HG03558 (cell line): Measurements from ENCODE around the gene LBHD1.
A peak's percentile ranks its signal among the peaks of the same experiment; 100 is the strongest.
"Not testable (repeated sequence)": the region's sequence is repeated elsewhere in the genome, so short reads cannot be mapped to it uniquely, and the experiment has no call there.

Source experiments
- ATAC-seq: cut with Tn5 transposase; IDR thresholded peaks from one replicate; pipeline ENCODE4 v1.9.1; 2021; ENCODE audit warnings: moderate number of reproducible peaks; ENCODE audit not compliant: unreplicated experiment; ENCODE audit errors: extremely low read depth

Gene LBHD1

DNA sequence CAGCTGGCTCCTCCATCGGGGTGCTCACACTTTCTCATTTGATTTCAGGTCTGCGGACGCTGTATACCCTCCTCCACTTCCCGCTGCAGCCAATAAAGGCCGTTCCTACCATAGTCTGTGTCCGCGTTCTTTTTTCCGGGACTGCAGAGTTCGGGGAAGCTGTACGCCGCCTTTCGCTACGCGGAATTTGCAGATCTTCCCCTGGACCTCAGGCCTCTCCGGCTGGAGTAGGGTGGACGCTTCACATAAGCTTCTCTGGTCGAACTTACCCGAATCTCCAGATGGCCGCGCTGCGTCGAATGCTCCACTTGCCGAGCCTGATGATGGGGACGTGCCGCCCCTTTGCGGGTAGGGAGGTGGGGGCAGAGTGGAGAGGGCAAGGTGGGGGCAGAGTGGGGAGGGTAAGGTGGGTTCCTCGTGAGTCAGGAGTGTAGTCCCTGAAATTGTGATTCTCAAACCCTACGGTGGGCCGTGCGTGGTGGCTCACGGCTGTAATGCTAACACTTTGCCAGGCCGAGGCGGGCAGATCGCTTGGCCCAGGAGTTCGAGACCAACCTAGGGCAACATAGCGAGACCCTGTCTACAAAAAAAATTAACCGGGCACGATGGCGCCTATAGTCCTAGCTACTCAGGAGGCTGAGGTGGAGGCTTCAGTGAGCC is 6.3 kb downstream of the LBHD1 start:
- ATAC-seq: peak; percentile 17

DNA sequence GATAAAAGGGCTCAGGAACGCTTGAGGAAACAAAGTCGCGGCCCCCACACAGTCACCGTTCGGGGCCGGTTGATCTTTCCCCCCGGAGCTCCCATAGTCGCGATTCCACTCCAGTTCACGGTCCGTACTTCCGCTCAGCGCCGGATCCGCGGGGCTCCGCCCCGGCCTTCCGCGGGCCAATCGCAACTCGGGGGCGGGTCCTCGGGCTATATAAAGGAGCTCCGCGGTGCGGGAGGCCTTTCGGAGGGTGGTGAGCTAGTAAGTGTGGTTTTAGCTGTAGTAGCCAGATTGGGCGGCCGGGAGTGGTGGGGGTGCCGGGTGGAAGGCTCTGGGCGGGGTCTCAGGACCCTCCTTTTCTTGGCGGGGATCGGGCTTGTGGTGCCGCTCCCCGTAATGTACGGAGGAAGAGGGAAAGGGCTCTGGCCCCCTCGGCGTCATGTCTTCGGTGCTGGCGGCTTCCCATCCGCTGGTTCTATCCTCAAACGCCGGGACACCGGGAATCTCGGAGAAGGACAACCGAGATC is 6.9 kb downstream of the LBHD1 start, which contains the start of the genes C11orf98 and CSKMT:
Gene C11orf98 (minus strand): TSS at position 136 of the 524 bp plus-strand sequence. CDS start 41 bp downstream, at position 95.
Gene CSKMT (plus strand): TSS at position 238 of the 524 bp plus-strand sequence. CDS start 568 bp downstream, outside the sequence.
- ATAC-seq: peak; percentile 62

DNA sequence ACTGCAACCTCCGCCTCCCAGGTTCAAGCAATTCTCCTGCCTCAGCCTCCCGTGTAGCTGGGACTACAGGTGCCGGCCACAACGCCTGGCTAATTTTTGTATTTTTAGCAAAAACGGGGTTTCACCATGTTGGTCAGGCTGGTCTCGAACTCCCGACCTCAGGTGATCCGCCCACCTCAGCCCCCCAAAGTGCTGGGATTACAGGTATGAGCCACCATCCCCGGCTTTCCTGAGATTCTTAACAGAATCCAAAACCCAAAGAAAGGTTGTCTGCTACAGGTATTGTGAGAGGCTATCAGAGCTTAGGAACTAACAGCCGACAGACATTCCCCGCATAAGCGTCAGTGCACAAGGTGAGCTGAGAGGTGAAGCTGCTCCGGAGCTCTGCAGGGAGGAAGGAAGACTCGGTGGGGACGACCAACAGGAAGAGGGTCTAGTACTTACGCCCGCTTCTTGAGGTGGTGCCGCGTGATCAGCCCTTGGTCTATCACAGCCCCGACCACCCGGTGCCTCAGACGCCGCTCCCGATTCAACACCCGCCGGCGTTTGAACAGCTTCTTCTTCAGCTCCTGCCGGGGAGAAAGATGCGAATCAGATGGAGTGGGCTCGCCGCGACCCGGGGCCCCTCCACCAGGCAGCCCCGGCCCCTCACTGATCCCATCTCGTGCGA is 7.5 kb downstream of the LBHD1 start:
- ATAC-seq: no peak

DNA sequence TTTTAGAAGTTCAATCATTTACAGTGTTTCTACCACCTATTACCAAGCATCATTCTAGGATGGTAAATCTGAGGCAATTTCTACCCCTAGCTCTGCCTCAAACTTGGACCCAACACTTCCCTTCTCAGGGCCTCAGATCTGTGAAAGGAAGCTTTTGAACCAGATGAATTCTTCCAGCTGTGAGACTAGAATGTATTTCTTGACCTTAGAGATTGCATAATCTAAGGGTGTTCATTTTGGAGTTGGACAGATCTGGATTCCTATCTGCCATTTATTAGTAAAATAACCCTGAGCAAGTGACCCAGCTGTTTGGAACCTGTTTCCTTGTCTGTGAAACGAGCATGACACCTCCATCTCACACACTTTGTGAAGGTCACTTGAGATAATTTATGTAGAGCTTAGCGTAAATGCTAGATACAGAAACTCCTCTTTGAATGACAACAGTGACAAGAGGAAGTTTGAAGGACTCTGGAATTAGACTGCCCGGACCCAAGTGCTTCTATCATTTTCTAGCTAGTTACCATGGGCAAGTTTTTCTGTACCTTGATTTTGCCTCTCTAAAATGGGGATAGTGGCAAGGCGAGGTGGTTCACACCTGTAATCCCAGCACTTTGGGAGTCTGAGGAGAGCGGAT is 15.2 kb downstream of the LBHD1 start:
- ATAC-seq: no peak

DNA sequence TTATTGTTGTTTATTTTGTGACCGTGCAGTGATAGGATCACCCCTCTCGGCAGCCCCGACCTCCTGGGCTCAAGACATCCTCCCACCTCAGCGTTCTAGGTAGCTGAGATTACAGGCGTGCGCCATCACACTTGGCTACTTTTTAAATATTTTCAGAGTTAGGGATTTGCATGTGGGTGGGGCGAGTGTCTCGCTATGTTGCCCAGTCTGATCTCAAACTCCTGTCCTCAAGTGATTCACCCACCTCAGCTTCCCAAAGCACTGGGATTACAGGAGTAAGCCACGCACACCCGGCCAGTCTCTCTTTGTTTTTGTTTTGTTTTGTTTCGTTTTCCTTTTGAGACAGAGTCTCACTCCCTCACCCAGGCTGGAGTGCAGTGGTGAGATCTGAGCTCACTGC is 17.8 kb downstream of the LBHD1 start:
- ATAC-seq: no peak

DNA sequence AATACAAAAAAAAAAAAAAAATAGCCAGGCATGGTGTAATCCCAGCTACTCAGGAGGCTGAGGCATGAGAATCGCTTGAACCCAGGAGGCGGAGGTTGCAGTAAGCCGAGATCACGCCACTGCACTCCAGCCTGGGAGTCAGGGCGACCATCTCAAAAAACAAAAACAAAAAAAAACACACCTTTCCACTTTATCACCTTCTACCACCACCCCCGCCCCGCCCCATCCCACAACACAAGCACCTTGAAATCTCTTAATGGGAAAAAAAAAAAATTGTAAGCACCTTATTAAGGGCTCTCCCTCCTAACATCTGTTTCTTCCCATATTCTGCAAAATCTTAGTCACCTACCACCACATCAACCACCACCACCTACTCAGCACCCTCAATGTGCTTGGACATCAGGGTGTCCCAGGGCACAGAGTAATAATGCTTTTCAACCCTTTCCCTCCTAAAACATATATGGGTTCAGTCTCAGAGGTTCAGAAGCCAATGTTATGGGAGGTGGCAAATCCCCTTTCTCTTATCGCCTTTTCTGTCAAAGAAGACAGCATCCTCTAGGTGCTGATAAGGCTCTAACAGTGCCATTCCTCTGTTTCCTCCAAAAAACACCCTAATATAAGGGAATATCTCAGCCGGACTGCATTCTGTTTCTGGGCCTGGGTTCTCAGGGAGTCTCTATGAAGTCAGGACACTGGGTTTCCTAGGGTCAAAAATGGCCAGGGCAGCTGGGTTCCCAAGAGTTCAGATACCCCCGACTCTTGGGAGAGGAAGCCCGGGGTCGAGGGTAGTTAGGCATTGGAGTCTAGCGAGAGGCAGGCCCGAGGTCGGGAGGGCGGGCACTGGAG is 19.7 kb downstream of the LBHD1 start:
- no peak for ATAC-seq

DNA sequence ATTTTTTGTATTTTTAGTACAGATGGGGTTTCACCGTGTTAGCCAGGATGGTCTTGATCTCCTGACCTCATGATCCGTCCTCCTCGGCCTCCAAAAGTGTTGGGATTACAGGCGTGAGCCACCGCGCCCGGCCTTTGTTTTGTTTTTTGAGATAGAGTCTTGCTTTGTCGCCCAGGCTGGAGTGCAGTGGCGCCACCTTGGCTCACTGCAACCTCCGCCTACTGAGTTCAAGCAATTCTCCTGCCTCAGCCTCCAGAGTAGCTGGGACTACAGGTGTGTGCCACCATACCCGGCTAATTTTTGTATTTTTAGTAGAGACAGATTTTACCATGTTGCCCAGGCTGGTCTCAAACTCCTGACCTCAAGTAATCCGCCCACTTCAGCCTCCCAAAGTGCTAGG is 21.8 kb downstream of the LBHD1 start:
- ATAC-seq: not testable (repeated sequence)

DNA sequence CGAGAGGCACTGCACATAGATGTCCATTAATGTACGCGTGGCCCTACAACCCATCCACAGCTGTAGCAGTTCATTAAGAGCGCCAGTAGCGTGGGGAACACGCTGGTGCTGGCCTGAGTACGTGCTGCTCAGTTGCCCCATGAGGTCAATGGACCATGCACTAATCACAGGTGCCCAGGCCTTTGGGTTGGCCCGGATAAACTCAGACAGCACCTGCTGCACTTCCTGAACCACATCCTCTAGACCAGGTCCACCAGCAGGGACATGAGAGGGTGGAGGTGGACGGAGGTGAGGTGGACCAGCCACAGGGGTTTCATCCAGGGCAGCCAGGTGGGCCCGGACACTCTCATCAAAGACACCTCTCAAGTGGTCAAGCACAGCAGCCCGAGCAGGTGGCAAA is 22.6 kb downstream of the LBHD1 start:
- ATAC-seq: no peak

DNA sequence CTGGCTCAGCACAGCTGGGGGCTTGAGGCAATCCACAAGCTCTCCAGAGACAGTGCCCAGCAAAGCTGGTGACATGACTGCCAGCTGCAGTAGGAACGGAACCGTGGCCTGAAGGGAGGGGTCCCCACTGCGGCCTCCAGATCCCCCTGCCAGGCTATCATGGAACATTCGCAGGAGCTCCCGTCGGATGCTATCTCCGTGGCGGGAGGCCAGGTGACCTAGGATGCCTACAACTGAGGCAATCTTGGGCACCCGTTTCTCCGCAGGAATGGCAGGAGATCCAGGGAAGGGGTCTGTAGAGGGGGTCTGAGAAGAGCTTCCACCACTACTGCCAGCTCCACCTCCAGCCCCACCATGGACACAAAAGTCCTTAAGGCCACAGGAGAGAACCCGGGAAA is 23.1 kb downstream of the LBHD1 start:
- ATAC-seq: no peak

DNA sequence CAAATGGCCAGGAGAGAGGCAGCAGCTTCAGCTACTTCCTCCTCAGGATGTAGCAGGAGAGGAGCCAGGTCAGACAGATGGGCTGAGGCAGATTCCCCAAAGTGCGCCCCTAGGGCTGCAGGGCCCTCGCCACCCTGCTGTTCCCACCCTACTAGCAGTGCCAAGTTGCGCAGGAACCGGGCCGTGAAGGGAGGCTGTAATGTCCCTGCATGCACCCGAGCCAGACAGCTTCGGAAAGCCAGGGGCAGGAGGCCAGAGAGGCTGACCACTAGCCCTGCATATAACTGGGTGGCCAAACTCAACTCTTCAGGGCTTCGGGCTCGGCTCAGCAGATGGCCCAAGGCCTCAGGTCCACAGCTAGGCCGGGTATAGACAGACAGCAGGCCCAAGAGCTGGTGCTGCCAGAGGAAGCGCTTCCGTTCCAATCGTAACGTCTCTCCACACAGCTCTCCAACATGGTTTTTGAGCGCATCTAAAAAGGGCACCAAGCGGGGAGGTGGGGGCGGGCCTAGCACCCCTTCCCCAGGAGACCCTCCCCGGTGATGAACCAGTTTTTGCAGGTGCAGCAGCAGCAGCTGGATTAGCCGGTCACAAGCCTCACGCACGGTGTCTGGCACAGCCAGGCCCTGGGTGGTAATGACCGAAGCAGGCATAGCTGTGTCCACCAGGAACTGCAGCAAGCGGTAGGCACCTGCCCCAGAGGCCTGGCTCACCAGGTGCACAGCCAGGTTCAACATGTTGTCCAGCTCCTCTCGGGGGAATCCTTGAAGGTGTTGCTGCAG is 23.7 kb downstream of the LBHD1 start:
- no peak for ATAC-seq

DNA sequence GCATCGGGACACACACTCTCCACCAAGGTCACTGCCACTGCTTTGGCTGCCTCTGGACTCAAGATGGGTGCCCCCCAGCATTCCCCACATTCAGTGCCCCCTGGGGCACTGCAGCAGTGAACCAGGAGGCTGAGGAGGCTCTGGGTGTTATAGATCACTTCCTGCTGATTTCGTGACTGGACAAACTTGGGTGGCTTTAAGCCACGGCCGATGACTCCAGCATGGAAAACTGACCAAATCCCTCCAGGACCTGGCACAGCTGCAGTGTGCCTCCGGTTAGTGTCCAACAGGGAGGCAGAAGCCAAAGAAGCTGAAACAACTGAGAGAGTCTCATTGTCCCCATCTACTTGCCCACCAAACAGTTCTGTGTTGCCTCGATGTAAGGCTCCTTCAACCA is 24.5 kb downstream of the LBHD1 start:
- ATAC-seq: no peak

DNA sequence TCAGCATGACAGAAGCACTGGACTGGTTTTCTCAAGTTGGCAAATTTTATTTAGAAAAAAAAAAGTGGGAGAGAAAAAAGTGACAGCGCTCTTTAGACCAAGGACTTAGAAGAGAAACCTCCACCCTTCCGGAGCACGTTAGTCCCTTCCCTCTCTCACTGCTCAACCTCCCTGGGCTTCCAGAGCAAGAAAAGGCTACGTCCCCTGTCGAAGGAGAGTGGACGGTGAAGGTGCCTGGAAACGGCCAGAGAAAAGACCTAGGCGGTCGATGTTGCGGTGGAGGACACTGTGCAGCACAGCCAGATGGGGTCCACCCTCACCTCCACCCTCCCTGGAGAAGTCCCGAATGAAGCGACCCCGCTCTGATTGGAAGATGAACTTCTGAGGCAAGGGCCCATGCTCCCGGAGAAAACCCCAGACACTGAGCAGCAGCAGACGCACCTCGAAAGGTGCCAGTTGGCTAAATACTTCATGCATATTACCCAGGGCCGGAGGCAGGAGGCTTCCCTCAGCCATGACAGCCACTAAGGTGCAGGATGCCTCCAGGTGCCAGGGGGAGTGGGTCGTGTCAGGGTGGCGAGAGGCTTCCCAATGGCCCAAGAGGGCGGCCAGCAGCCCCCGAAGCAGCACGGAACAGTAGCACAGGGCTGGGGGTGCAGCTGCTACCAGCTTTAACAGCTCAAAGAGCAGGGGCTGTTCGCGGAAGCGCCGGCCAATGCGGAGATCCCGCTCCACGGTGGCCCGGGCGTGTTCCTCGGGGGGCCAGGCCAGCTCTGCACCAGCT is 25.1 kb downstream of the LBHD1 start:
- ATAC-seq: no peak

DNA sequence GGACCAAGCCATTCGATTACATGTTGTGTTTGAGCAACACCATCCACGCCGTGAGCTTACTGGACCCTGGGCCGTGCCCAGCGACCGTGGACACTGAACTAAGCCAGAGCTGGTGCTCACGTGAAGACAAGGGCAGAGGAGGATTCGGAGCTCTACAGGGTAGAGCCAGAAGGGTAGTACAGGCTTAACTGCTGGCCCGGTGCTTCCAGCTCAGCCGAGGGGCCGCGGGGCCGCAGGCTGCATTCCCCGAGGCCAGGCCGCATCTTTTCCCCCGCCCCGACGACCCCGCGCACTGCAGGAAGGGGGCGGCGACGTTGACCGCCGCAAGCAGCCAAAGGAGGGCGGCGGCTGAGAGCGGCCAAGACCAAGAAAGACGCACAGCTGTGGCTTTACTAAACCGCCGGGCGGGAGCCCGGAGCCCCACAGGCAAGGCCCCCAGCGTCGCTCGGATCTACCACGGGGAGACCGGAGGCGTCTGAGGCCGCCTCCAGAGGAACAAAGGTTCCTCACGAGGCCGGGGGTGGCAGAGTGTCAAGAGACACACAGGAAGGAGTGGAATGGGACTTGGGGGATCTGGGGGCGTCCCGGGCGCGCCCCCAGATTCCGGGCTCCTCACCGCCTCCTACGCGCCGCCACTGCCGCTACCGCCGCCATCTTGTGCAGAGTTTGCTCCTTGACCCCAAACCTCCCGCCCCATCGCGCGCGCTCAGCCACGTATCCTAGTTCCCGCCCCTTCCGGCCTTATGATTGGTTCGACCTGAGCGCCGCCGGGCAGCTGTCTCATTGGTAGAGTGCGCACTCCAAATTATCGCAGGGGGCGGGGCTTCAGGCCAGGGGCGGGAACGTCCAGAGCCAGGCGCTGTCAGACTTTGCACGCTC is 25.9 kb downstream of the LBHD1 start, which contains the start of gene GANAB:
Gene GANAB (minus strand): TSS at position 668 of the 879 bp plus-strand sequence. CDS start 14 bp downstream, at position 654.
- ATAC-seq: peak; percentile 84

DNA sequence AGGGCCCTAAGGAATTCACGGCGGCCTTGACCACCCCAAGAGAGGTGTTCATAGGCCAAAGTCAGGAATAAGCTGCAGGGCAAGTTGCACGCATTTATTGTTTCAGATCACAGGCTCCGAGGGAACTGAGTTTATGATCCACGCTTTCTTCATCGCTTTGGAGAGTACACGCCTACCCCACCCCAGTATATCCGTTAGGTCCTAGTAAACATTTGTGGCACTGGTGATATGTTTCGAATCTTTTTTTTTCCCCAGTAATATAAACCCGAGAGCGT is 26.5 kb downstream of the LBHD1 start:
- ATAC-seq: no peak

DNA sequence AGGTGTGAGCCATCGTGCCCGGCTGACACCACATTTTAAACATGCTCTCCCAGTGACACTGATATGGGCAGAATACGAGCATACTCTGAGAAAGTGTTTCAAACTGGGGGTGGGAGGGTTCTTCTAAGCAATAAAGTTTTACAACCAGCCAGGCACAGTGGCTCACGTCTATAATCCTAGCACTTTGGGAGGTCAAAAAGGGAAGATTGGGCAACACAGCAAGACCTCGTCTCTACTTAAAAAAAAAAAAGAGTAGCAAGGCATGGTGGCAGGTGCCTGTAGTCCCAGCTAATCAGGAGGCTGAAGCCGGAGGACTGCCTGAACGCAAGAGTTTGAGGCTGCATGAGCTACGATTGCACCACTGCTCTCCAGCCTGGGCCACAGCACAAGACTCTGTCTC is 27.8 kb downstream of the LBHD1 start:
- ATAC-seq: no peak

DNA sequence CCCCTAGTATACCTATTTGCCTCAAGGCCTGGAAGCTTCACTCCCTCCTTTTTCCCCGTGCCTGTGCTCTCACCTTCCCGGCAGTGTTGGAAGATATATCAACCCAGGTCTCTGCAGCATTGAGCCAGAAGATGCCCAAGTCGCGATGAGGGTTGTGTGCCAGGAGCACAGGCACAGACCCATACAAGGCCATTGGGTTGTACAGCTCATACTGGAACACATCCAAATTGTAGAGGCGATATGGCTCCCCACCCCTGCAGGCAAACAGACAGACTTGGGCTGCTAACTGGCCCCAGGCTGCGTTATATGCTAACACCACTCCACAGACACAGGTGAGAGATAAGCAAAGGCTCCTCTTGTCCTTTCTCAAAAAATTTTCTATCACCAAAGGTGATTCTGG is 39.6 kb downstream of the LBHD1 start:
- ATAC-seq: no peak

DNA sequence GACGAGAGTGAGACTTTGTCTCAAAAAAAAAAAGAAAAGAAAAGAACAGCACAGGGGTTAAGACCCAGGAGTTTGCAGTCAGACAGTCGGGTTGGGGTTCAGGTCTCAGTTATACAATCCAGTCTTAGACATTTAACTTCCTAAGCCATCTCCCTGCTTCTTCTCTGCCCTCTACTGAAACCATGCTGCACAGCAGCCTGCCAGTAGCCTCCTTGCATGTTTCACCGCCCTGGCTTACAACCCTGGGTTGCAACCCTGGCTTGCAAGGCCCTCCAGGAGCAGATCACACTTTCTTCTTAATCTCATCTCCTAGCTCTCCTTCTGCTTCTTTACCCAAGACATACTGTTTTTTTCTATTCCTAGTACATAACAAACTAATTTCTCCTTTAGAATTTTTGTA is 44.4 kb downstream of the LBHD1 start:
- ATAC-seq: no peak

DNA sequence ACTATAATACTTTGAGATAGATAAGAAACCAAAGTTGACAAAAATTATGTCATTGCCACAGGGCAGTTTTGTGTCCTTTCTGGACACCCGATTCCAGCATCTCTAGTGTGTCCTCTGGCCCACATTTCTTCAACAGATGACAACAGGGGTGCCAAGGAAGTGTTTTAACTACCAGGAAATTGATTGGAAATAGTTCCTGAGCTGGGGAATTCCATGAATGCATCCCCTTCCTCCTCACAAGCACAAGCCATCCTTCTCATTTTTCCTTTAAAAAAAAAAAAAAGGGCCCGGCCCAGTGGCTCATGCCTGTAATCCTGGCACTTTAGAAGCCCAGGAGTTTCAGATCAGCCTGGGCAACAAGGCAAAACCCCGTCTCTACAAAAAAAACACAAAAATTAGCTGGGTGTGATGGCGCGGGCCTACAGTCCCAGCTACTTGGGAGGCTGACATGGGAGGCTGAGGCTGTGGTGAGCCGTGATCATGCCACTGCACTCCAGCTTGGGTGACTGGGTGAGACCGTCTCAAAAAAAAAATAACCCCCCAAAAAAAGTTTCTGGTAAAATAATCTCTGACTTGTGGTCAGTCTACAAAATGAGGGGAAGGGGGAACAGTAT is 49.5 kb downstream of the LBHD1 start:
- no peak for ATAC-seq
